ENCODE results near the gene INTS15. TPM values are rescaled to one million over a fixed set of nuclear protein-coding genes. Genes with fewer than 3 reads are reported as not detected.

Gene INTS15
- total RNA-seq, 1 experiment from 2014 or later, result 22.7 TPM

GRCh38 chr7:6648066-6648814, 58.4 kb downstream of the INTS15 start:
- POLR2A ChIA-PET (ENCODE audit: unreplicated experiment), result no interaction called here
- intact Hi-C loops (cut with micrococcal nuclease), result no loop called here

GRCh38 chr7:6648815-6649104, 58.9 kb downstream of the INTS15 start:
- Histone ChIP-seq H3K79me2 (ENCODE audit: low read length) (no peaks in the 10 kb centered on the region), H3K9ac (ENCODE audit: low read length) (no peak overlapping the region), H3F3A (ENCODE audit: low read length, unreplicated experiment) (no peaks in the 10 kb centered on the region), H3K4me1 (ENCODE audit: insufficient read depth, low read length) (no peaks in the 10 kb centered on the region), H3K9me3 (ENCODE audit: low read length) (no peaks in the 10 kb centered on the region), H4K20me1 (ENCODE audit: low read length) (no peaks in the 10 kb centered on the region), H3K36me3 (ENCODE audit: low read depth, low read length) (peaks cover 44% of the 10 kb centered on the region), H2AFZ (ENCODE audit: low read length) (no peak overlapping the region), H3K27me3 (ENCODE audit: low read length) (no peaks in the 10 kb centered on the region), H3K4me2 (ENCODE audit: low read length) (no peak overlapping the region), H3K27ac (ENCODE audit: low read length) (no peak overlapping the region), H3K9me2 (replicated peaks; ENCODE audit: low read length) (no peaks in the 10 kb centered on the region), H3K4me3 (ENCODE audit: low read length) (no peak overlapping the region)
- TF ChIP-seq CTCF (conservative IDR thresholded peaks at IDR 0.05; ENCODE audit: low read depth, low read length) (no peak), EZH2phosphoT487 (IDR thresholded peaks at IDR 0.05; ENCODE audit: borderline replicate concordance, low read length) (no peak), EZH2 (IDR thresholded peaks at IDR 0.05; ENCODE audit: low read length, unreplicated experiment) (no peak)
- no peak for DNase-seq
- intact Hi-C loops (cut with micrococcal nuclease), result no loop called here
- CTCF ChIA-PET, result no interaction called here
- POLR2A ChIA-PET (ENCODE audit: unreplicated experiment), result no interaction called here
- no TSS peak for BruUV-seq (replicated peaks)
- no peak for ATAC-seq

More at GRCh38 chr7:6648066-6648814, 58.4 kb downstream of the INTS15 start:
- CTCF ChIA-PET, result no interaction called here
- peaks cover 48% of the 10 kb centered on the region for H3K36me3 ChIP-seq (ENCODE audit: low read depth, low read length)
- no peaks in the 10 kb centered on the region for H4K20me1 ChIP-seq (ENCODE audit: low read length)
- H3K79me2 ChIP-seq (ENCODE audit: low read length), result no peaks in the 10 kb centered on the region
- no peaks in the 10 kb centered on the region for H3K27me3 ChIP-seq (ENCODE audit: low read length)
- no TSS peak for BruUV-seq (replicated peaks)
- no peak overlapping the region for H3K4me2 ChIP-seq (ENCODE audit: low read length)
- no peaks in the 10 kb centered on the region for H3K9me2 ChIP-seq (replicated peaks; ENCODE audit: low read length)
- ATAC-seq (no peak), DNase-seq (no peak)
- no peak overlapping the region for H3K9ac ChIP-seq (ENCODE audit: low read length)
- no peaks in the 10 kb centered on the region for H3F3A ChIP-seq (ENCODE audit: low read length, unreplicated experiment)
- no peaks in the 10 kb centered on the region for H3K9me3 ChIP-seq (ENCODE audit: low read length)
- TF ChIP-seq CTCF (conservative IDR thresholded peaks at IDR 0.05; ENCODE audit: low read depth, low read length), result no peak
- no peak for TF ChIP-seq EZH2 (IDR thresholded peaks at IDR 0.05; ENCODE audit: low read length, unreplicated experiment)
- no peak for TF ChIP-seq EZH2phosphoT487 (IDR thresholded peaks at IDR 0.05; ENCODE audit: borderline replicate concordance, low read length)
- H2AFZ ChIP-seq (ENCODE audit: low read length), result no peak overlapping the region
- no peak overlapping the region for H3K4me3 ChIP-seq (ENCODE audit: low read length)
- no peak overlapping the region for H3K27ac ChIP-seq (ENCODE audit: low read length)
- H3K4me1 ChIP-seq (ENCODE audit: insufficient read depth, low read length), result no peaks in the 10 kb centered on the region

GRCh38 chr7:6649241-6649961, 59.6 kb downstream of the INTS15 start:
- H3K4me1 ChIP-seq (ENCODE audit: insufficient read depth, low read length), result no peaks in the 10 kb centered on the region
- no TSS peak for BruUV-seq (replicated peaks)
- H3K9me3 ChIP-seq (ENCODE audit: low read length), result no peaks in the 10 kb centered on the region
- peaks cover 41% of the 10 kb centered on the region for H3K36me3 ChIP-seq (ENCODE audit: low read depth, low read length)
- H4K20me1 ChIP-seq (ENCODE audit: low read length), result no peaks in the 10 kb centered on the region
- no peaks in the 10 kb centered on the region for H3K79me2 ChIP-seq (ENCODE audit: low read length)
- no peak overlapping the region for H3K4me3 ChIP-seq (ENCODE audit: low read length)
- H3F3A ChIP-seq (ENCODE audit: low read length, unreplicated experiment), result no peaks in the 10 kb centered on the region
- no peaks in the 10 kb centered on the region for H3K9me2 ChIP-seq (replicated peaks; ENCODE audit: low read length)
- DNase-seq (no peak), ATAC-seq (no peak)
- no peak overlapping the region for H2AFZ ChIP-seq (ENCODE audit: low read length)
- H3K27ac ChIP-seq (ENCODE audit: low read length), result no peak overlapping the region
- ChIA-PET CTCF (no interaction called here), POLR2A (ENCODE audit: unreplicated experiment) (no interaction called here)
- H3K27me3 ChIP-seq (ENCODE audit: low read length), result no peaks in the 10 kb centered on the region
- H3K4me2 ChIP-seq (ENCODE audit: low read length), result no peak overlapping the region
- no peak overlapping the region for H3K9ac ChIP-seq (ENCODE audit: low read length)
- intact Hi-C loops (cut with micrococcal nuclease), result no loop called here
- TF ChIP-seq CTCF (conservative IDR thresholded peaks at IDR 0.05; ENCODE audit: low read depth, low read length) (no peak), EZH2 (IDR thresholded peaks at IDR 0.05; ENCODE audit: low read length, unreplicated experiment) (no peak), EZH2phosphoT487 (IDR thresholded peaks at IDR 0.05; ENCODE audit: borderline replicate concordance, low read length) (no peak)

All from PC-3 (cell line).